NCI-H1105 treated with DMSO at 0.1 percent for 48 hours (cell line): ENCODE measurements around the gene SPOUT1.
"Not testable (repeated sequence)": the region's sequence is repeated elsewhere in the genome, so short reads cannot be mapped to it uniquely, and the experiment has no call there.

ENCODE experiments used
- DNase-seq: peaks from one replicate; lab custom pipeline; 2025; lab: John Stamatoyannopoulos, UW

Gene SPOUT1

GRCh38 chr9:128809831-128810230 is 19.8 kb downstream of the SPOUT1 start:
- DNase-seq: no peak

DNA sequence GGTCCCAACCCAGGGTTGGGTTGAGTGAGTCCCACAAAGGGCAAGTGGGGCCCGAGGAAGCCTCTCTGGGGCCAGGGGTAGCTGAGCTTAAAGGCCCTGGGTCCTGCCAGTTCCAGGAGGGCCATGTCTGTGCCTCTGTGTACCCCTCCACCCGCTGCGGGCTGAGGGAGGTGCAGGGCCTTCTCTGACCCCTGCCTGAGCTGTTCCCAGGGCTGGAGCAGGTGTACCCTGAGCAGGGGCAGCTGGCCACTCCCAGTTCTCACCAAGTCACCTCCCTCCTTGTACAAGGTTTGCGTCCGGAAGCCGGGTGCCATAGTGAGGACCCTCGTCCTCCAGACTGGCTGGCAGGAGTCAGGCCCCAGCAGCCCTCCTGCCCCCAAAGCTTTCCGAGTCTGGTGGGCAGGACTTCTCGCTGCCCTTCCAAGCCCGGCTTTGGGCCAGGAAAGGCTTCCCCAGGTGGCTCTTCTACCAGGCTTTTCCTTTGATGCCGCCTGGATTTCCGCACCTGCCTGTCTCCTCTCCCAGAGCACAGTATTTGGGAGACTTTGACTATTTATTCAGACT is 20.5 kb downstream of the SPOUT1 start:
- DNase-seq: no peak

- DNase-seq: no peak
Observed at GRCh38 chr9:128808543-128808942, 21.1 kb downstream of the SPOUT1 start.

- no peak for DNase-seq
Observed at GRCh38 chr9:128807827-128808226, 21.8 kb downstream of the SPOUT1 start.

- no peak for DNase-seq
Observed at GRCh38 chr9:128805661-128806060, 23.9 kb downstream of the SPOUT1 start.

DNA sequence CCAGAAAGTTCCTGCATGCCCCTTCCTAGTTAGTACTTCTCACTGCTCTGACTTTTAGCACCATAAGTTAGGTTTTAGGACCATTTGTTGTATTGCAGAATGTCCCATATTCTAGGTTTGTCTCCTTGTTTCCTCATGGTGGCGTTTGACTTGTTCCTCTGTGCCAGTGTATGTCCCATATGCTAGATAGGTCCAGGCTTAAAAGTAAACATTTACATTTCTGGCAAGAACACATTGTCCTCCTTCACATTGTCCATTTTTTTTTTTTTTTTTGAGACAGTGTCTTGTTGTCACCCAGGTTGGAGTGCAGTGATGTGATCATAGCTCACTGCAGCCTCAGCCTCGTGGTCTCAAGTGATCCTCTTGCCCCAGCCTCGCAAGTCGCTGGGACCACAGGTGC is 27.1 kb downstream of the SPOUT1 start:
- no peak for DNase-seq

- DNase-seq: no peak
Observed at GRCh38 chr9:128800061-128800460, 29.5 kb downstream of the SPOUT1 start.

- DNase-seq: no peak
Observed at GRCh38 chr9:128798896-128799295, 30.7 kb downstream of the SPOUT1 start.

DNA sequence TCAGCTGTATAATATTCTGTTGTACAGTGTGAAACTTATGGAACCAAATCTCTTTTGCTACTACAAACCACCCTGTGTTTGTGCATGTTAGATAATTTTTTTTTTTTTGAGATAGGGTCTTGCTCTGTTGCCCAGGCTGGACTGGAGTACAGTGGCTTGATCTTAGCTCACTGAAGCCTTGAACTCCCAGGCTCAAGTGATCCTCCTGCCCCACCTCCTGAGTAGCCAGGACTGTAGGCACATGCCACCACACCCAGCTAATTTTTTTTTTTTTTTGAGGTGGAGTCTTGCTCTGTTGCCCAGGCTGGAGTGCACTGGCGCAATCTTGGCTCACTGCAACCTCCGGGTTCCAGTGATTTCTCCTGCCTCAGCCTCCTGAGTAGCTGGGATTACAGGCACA is 34.6 kb downstream of the SPOUT1 start:
- not testable (repeated sequence) for DNase-seq

- no peak for DNase-seq
Observed at GRCh38 chr9:128792978-128793686, 36.5 kb downstream of the SPOUT1 start.

DNA sequence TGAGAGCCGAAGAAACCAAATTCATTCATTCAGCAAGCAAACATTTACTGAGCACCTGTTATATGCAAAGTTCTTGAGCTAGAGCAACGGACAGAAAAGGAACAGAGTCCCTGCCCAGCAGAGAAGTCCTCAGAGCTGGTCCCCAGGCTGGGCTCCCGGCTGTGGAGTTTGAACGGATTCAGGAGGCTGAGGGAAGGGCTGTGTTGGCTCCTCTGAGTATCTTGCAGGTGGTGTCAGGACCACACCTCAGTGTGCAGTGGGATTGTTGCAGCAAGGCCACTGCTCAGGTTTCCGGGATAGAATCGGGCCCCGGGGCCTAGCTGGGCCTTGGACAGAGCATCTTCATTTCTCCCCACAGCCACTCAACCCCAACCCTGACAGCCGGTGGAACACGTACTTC is 37.5 kb downstream of the SPOUT1 start:
- DNase-seq: no peak

DNA sequence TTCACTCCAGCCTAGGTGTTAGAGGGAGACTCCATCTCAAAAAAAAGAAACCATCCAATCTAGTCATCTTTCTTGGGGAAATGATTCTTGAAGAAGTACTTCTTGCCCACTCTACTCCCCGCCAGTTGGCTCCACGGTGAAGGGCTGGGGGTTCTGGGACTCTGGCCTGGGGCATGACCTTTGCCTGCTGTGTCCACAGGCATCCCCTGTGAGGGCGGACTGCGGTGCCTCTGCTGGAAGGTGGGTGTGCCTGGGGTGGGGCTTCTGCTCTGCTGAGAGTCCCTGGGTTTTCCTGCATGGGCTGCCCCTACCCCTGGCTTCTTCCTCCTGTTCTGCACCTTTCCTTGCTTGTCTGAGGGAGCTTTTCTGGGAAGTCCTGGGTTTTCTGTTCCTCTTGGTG is 39.1 kb downstream of the SPOUT1 start:
- DNase-seq: no peak

DNA sequence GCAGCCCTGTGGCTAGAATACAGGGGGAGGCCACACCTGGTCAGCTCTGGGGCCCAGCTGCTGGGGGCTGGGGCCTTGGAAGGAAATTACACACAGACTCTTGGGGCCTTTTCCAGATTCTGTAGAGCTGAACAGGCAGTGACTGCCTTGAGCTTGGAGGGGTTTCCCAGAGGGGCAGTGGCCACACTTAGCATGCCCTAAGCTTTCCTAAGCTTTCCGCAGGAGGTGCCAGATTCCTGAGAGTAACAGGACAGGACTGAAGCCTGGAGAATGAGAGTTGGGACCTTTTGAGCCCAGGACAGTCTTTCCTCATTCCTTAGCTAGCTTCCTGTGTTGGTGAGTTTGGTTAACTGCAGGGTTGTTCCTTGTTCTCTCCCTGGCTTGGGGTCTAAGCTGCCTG is 41.1 kb downstream of the SPOUT1 start:
- DNase-seq: no peak

DNA sequence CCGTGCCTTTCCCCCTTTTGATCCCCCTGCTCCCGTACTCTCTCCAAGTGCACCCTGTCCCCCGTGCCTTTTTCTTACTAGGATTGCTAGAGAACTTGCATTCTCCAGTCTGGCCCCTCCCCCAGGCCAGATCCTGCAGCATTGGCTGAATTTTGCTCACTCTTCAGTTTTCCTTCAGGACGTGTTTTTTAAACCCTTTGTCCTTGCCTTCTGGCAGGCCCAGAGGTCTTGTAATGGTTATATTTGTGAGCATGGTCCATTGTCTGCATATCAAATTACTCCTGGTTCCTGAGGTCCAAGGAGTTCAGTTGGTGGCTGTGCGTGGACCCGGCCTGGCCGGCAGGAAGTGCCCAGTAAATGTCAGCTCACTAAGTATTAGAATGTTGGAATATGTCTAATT is 41.9 kb downstream of the SPOUT1 start:
- DNase-seq: no peak

DNA sequence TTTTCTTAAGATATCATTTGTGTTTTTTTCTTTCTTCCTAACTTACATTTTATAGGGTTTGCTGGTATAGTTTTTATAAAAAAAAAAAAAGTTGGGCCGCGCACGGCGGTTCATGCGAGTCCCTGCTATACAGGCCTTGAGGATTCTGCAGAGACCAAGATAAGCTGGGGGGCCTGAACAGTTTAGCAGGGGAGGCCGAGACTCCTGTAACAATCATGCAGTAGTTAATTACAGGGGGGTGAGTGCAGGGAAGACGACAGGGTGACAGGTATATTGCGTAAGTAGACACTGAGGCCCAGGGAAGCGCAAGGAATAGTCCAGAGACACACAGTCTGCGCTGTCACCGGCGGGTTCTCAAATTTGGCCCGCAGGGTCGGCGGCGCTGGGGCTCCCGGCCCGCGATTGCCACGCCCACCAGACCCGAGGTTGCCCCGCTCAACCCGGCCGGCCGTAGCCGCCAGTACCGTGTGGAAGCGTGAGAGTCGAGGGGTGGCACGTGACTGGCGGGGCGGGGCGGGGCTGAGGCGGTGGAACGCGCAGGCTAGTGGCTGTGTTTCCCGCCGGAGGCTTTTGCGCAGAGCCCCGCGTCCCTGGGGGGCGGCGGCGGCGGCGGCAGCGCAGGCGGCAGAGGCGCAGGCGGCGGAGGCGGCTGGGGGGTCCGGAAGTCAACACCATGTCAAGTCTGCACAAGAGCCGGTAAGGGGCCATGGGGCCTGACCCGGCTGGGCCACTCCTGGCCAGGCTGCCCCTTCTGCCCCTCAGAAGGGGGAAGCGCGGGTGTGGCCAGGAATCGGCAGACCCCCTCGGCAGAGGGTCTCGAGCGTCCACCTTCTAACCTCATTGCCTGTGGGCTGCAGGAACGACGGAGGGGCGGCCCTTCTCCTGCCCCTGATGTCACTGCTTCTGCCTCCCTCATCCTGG is 42.7 kb downstream of the SPOUT1 start, which contains the start of gene TBC1D13:
TSS of gene TBC1D13 (plus strand) at position 573 of the 921 bp plus-strand sequence. CDS start at position 674, 101 bp downstream.
- DNase-seq: peak; percentile 73

- no peak for DNase-seq
Observed at GRCh38 chr9:128785427-128785826, 44.2 kb downstream of the SPOUT1 start.

DNA sequence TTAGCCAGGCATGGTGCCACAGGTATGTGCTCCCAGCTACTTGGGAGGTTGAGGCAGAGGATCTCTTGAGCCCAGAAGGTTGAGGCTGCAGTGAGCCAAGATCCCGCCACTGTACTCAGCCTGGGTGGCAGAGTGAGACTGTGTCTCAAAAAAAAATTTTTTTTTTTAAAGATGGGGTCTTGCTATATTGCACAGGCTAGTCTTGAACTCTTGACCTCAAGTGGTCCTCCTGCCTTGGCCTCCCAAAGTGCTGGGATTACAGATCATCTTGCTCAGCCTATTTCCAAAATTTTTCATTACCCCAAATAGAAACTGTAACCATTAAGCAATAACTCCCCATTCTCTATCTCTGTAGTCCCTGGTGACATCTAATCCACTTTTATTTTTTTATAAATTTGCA is 46.9 kb downstream of the SPOUT1 start:
- DNase-seq: no peak

DNA sequence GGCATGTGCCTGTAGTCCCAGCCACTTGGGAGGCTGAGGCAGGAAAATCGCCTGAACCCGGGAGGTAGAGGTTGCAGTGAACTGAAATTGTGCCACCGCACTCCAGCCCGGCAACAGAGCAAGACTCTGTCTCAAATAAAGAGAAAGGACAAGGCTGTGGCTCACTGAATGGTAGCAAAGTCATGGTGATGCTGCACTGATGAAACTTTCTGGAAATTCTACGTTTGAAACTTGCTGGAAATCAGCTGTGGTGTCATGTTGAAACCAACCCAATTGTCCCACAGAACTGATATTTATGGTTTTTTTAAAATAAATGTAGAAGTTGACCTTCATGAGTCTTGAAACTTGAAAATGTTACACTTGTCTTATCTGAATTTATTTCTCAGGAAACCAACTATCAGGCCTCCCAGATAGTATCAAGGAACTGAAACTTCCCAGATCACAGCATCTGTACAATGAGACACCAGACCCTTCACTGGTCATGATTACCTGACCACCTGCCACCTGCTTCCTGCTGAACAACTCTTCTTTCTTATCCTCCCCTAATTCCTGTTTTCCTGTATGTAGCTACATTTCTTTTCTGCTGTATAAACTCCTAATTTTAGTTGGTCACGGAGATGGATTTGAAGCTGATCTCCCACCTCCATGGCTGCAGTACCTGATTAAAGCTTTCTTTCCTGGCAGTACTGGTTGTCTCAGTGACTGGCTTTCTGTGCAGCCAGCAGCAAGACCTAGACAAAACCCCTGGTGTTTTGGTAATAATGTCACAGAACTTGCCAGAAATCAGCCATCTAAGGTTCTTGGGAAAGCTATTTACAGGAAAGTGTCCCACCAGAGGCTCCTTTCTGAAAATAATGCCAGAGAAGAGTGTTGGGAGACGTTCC is 48.2 kb downstream of the SPOUT1 start:
- DNase-seq: no peak

- DNase-seq: not testable (repeated sequence)
Observed at GRCh38 chr9:128780093-128780492, 49.5 kb downstream of the SPOUT1 start.

GRCh38 chr9:128774804-128775203 is 54.8 kb downstream of the SPOUT1 start:
- DNase-seq: no peak

GRCh38 chr9:128773049-128773448 is 56.5 kb downstream of the SPOUT1 start:
- DNase-seq: no peak
